ENCODE data around the gene SPTLC2.

Gene SPTLC2

GRCh38 chr14:77559381-77559780 is 57.1 kb downstream of the SPTLC2 start:
- H3K9me2 ChIP-seq (replicated peaks; ENCODE audit: insufficient read depth, low read length), result no peaks in the 10 kb centered on the region
- H3K4me3 ChIP-seq (ENCODE audit: low read length), result no peak overlapping the region
- H3K79me2 ChIP-seq (ENCODE audit: low read length), result no peaks in the 10 kb centered on the region
- no peak overlapping the region for H3K4me2 ChIP-seq (ENCODE audit: low read depth, low read length)
- no peak for DNase-seq
- no peak overlapping the region for H3K9ac ChIP-seq (ENCODE audit: low read length)
- no peaks in the 10 kb centered on the region for H3K36me3 ChIP-seq (replicated peaks; ENCODE audit: insufficient read depth, low read length)
- H2AFZ ChIP-seq (ENCODE audit: low read length), result no peak overlapping the region
- no peaks in the 10 kb centered on the region for H3K27me3 ChIP-seq (replicated peaks; ENCODE audit: insufficient read depth, low read length)
- H4K20me1 ChIP-seq (ENCODE audit: insufficient read depth, low read length), result no peaks in the 10 kb centered on the region
- no peaks in the 10 kb centered on the region for H3F3A ChIP-seq (ENCODE audit: insufficient read depth, low read length)
- no peak overlapping the region for H3K27ac ChIP-seq (ENCODE audit: low read length)
- no peaks in the 10 kb centered on the region for H3K9me3 ChIP-seq (replicated peaks; ENCODE audit: insufficient read depth, low read length)
- H3K4me1 ChIP-seq (ENCODE audit: low read length), result no peaks in the 10 kb centered on the region
- TF ChIP-seq EZH2 (optimal IDR thresholded peaks at IDR 0.05; ENCODE audit: low read depth, low read length) (no peak), CTCF (IDR thresholded peaks at IDR 0.05; ENCODE audit: low read length) (no peak), EZH2phosphoT487 (IDR thresholded peaks at IDR 0.05; ENCODE audit: low read length) (no peak)

- Histone ChIP-seq H3K79me2 (ENCODE audit: low read length) (no peaks in the 10 kb centered on the region), H3K36me3 (replicated peaks; ENCODE audit: insufficient read depth, low read length) (no peaks in the 10 kb centered on the region), H3K4me3 (ENCODE audit: low read length) (no peak overlapping the region), H3F3A (ENCODE audit: insufficient read depth, low read length) (no peaks in the 10 kb centered on the region), H2AFZ (ENCODE audit: low read length) (no peak overlapping the region), H3K27ac (ENCODE audit: low read length) (no peak overlapping the region), H3K4me2 (ENCODE audit: low read depth, low read length) (no peak overlapping the region), H4K20me1 (ENCODE audit: insufficient read depth, low read length) (no peaks in the 10 kb centered on the region), H3K4me1 (ENCODE audit: low read length) (no peaks in the 10 kb centered on the region), H3K27me3 (replicated peaks; ENCODE audit: insufficient read depth, low read length) (no peaks in the 10 kb centered on the region), H3K9me3 (replicated peaks; ENCODE audit: insufficient read depth, low read length) (no peaks in the 10 kb centered on the region), H3K9ac (ENCODE audit: low read length) (no peak overlapping the region), H3K9me2 (replicated peaks; ENCODE audit: insufficient read depth, low read length) (no peaks in the 10 kb centered on the region)
- TF ChIP-seq EZH2phosphoT487 (IDR thresholded peaks at IDR 0.05; ENCODE audit: low read length), result no peak
- no peak for TF ChIP-seq CTCF (IDR thresholded peaks at IDR 0.05; ENCODE audit: low read length)
- no peak for TF ChIP-seq EZH2 (optimal IDR thresholded peaks at IDR 0.05; ENCODE audit: low read depth, low read length)
- no peak for DNase-seq
These were observed 59.0 kb downstream of the SPTLC2 start for GRCh38 chr14:77557391-77557790.

- Histone ChIP-seq H3K9ac (ENCODE audit: low read length) (no peak overlapping the region), H3K79me2 (ENCODE audit: low read length) (no peaks in the 10 kb centered on the region), H3F3A (ENCODE audit: insufficient read depth, low read length) (no peaks in the 10 kb centered on the region)
These were observed 59.5 kb downstream of the SPTLC2 start for GRCh38 chr14:77556946-77557345.

More at GRCh38 chr14:77556946-77557345, 59.5 kb downstream of the SPTLC2 start:
- Histone ChIP-seq H3K9me3 (replicated peaks; ENCODE audit: insufficient read depth, low read length) (no peaks in the 10 kb centered on the region), H3K27me3 (replicated peaks; ENCODE audit: insufficient read depth, low read length) (no peaks in the 10 kb centered on the region), H3K9me2 (replicated peaks; ENCODE audit: insufficient read depth, low read length) (no peaks in the 10 kb centered on the region), H2AFZ (ENCODE audit: low read length) (no peak overlapping the region), H3K4me3 (ENCODE audit: low read length) (no peak overlapping the region), H4K20me1 (ENCODE audit: insufficient read depth, low read length) (no peaks in the 10 kb centered on the region), H3K4me2 (ENCODE audit: low read depth, low read length) (no peak overlapping the region), H3K36me3 (replicated peaks; ENCODE audit: insufficient read depth, low read length) (no peaks in the 10 kb centered on the region), H3K4me1 (ENCODE audit: low read length) (no peaks in the 10 kb centered on the region), H3K27ac (ENCODE audit: low read length) (no peak overlapping the region)
- TF ChIP-seq EZH2 (optimal IDR thresholded peaks at IDR 0.05; ENCODE audit: low read depth, low read length) (no peak), EZH2phosphoT487 (IDR thresholded peaks at IDR 0.05; ENCODE audit: low read length) (no peak), CTCF (IDR thresholded peaks at IDR 0.05; ENCODE audit: low read length) (no peak)
- no peak for DNase-seq
